CD4-positive, alpha-beta T cell treated with Interleukin-17A for 1 hour (primary cell): Measurements from ENCODE around the gene MMEL1.
A peak's percentile ranks its signal among the peaks of the same experiment; 100 is the strongest.
"Not testable (repeated sequence)": the region's sequence is repeated elsewhere in the genome, so short reads cannot be mapped to it uniquely, and the experiment has no call there.

Experiments
- DNase-seq: peaks from one replicate; pipeline ENCODE4 v3.0.0-alpha.2; 2020

Gene MMEL1

GRCh38 chr1:2571348-2571747 is 61.5 kb downstream of the MMEL1 start:
- no peak for DNase-seq

DNA sequence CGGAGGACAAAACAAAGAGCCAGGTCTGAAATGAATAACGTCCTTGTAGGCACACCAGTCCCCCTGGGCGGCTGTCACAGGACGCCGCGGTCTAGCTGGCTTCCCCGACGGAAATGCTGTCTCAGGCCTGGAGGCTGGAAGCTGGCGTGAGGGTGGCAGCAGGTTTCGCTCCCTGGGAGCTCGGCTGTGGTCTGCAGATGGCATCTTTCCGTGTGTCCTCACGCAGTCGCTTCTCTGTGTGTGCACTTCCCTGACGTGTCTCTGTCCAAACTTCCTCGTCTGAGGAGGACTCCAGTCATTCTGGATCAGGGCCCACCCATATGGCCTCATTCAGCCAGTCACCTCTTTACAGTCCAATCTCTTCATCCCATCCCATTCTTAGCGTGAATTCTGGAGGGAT is 62.5 kb downstream of the MMEL1 start:
- DNase-seq = no peak

DNA sequence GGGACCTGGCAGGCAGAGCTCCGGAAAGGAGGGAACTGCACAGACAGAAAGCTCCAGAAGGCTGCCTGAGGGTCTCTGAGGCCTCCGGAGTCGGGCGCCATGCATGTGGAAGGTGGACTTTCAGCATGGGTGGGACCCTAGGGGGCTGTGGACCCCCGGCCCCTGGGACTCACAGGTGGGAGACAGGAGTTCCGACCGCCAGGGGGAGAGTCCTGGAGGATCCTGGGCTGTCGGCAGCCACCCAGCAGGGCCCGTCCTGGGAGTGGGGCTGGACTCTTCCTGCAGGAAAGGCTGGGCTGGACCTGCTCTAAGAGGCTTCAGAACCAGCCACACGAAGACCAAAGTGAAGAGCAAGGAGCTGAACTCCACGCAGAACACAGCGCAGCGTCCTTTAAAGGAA is 63.1 kb downstream of the MMEL1 start:
- DNase-seq = not testable (repeated sequence)

GRCh38 chr1:2569060-2569459 is 63.8 kb downstream of the MMEL1 start:
- no peak for DNase-seq

DNA sequence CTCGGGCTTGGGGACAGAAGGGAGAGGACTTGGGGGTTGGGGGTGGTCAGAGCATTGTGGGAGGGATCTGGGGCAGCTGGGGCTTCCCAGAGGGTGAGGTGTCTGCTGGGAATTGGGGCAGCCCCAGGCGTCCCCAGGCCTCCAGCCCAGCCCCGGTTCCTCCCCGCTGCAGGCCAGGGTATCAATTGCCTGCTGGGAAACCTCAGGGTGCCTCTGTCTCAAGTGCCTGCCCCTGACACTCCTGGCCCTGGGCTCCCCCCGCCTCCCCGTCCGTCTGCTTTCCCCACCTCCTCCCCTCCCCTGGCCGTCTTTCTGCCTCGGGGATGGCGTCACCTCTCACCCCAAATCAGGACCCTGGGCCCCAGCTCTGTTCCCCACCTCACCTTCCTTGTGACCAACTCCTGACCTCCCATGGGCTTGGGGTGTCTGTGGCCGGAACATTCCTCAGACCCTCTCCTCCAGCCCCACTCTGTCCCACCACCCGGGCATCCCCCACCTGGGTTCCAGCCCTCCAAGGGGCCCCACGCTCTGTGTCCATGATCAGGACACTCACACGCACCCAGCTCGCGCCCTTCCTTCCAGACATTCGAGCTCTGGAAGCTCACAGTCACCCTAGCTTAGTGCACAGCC is 64.5 kb downstream of the MMEL1 start:
- not testable (repeated sequence) for DNase-seq

- DNase-seq = no peak
Observed at GRCh38 chr1:2567083-2567679, 65.6 kb downstream of the MMEL1 start.

DNA sequence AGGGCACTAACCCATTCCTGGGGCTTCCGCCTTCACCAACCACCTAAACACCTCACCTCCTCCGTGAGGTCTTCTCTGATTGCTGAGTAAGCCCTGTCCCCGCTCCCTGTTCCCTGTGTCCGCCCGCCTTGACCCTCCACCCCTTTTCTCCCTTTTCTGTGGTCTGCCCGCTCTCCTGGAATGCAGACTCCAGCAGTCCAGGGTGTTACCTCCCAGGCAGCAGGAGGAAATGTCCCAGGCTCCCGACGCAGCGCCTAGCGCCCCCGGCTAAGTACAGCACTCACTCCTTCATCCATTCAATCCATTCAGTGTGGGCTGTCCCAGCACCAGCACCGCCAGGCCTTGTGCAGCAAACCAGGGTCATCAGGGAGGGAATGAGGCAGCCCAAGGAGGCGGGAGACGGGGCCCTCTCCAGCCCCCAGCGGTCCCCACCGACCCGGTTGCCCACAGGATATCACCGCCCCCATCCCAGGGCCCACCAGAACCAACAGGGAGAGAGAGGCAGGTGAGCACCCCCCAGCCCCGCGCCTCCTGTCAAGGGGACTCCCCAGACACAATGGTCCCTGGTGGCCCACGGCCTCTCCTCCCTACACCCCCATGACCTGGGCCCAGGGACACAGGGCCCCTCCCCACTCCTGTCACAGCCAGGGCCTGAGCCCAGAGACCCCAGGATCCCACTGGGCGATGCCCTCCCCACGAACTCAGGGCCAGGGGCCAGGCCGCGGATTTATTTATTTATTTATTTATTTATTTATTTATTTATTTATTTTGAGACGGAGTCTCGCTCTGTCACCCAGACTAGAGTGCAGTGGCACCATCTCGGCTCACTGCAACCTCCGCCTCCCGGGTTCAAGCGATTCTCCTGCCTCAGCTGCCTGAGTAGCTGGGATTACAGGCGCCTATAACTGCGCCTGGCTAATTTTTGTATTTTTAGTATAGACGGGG is 66.4 kb downstream of the MMEL1 start:
- no peak for DNase-seq

GRCh38 chr1:2564815-2565374 is 67.9 kb downstream of the MMEL1 start:
- DNase-seq = no peak

DNA sequence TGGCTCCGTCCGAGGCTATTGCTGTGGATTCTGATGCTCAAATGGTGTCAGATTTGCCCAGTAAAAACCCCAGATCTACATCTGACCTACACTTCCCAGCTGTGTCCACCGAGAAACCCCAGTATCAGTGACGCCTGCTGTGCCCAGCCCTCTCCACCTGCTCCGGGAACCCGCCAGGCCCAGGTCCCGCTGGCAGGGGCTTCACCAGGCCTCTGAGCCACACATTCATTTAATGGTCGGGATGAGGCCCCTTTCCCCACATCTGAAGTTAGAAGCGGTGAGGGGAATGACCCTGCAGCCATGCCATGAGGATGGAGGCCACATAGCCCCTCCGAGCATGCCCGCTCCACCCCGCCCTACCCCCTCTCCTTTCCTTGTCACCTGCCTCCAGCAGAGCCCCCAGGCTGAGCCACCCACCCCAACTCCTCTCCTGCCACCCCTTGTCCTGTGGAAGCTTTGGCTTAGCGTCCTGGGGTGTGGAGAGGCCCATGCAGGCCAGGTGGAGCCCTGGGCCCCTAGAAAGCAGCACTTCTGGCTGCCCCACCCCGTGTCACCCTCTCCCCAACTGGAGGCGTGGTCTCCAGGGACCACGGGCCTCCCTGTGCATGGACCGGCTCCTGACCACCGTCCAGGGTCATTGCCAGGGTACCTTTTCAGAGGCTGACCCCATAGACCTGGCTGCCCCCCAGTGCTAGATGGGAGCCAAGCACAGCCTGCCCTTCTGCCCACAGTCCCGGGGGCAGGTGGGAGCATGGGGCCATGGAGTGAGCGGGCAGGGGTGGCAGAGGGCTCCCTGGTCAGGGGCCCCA is 68.6 kb downstream of the MMEL1 start:
- DNase-seq = no peak

GRCh38 chr1:2563205-2563604 is 69.6 kb downstream of the MMEL1 start:
- no peak for DNase-seq

- no peak for DNase-seq
Observed at GRCh38 chr1:2561898-2562895, 70.6 kb downstream of the MMEL1 start.

- DNase-seq = no peak
Observed at GRCh38 chr1:2561446-2561845, 71.4 kb downstream of the MMEL1 start.

- DNase-seq = no peak
Observed at GRCh38 chr1:2560299-2561073, 72.3 kb downstream of the MMEL1 start.

- no peak for DNase-seq
Observed at GRCh38 chr1:2559509-2560298, 73.1 kb downstream of the MMEL1 start.

DNA sequence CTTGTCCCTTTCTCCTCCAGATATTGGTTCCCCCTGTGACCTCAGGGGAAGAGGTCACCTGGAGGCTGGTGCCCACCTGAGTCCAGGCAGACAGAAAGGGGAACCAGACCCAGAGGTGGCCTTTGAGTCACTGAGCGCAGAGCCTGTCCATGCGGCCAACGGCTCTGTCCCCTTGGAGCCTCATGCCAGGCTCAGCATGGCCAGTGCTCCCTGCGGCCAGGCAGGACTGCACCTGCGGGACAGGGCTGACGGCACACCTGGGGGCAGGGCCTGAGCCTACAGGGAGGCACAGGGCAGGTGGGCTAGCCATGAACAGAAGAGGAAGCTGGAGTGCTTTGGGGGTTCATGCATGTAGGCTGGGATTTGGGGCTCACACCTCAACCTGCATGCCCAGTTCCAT is 74.0 kb downstream of the MMEL1 start:
- DNase-seq = no peak

GRCh38 chr1:2558420-2558819 is 74.4 kb downstream of the MMEL1 start:
- no peak for DNase-seq

GRCh38 chr1:2557482-2558400 is 75.1 kb downstream of the MMEL1 start:
- DNase-seq = no peak

- DNase-seq = peak; percentile 65
Observed at GRCh38 chr1:2556678-2557481, 75.9 kb downstream of the MMEL1 start.
